NCI-H345 treated with DMSO at 0.1 percent for 48 hours (cell line): ENCODE measurements around the gene DEPP1.

ENCODE experiments used
- DNase-seq: peaks from one replicate; lab custom pipeline; 2025; ENCODE audit not compliant: unreplicated experiment; lab: John Stamatoyannopoulos, UW

Gene DEPP1

DNA sequence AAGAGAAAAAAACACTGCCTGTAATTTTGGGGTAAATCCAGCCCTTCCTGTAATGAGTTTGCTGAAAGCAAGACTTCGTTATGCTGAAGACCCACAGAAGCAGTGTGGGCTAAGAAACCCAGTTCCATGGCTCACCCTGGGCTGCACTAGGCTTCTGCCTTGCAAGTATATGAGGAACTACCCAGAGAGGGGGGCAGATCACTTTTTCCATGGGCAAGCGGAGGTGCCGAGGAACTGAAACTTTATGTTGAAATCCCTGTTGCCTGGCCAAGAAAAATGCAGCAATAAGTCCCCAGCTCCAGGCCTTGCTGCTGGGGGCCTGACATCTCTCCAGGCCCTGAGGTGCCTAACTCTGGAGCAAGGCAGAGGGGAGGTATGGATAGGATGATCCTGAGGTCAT, 10.5 kb downstream of the DEPP1 start:
- no peak for DNase-seq

GRCh38 chr10:44967616-44968015, 11.0 kb downstream of the DEPP1 start:
- no peak for DNase-seq

DNA sequence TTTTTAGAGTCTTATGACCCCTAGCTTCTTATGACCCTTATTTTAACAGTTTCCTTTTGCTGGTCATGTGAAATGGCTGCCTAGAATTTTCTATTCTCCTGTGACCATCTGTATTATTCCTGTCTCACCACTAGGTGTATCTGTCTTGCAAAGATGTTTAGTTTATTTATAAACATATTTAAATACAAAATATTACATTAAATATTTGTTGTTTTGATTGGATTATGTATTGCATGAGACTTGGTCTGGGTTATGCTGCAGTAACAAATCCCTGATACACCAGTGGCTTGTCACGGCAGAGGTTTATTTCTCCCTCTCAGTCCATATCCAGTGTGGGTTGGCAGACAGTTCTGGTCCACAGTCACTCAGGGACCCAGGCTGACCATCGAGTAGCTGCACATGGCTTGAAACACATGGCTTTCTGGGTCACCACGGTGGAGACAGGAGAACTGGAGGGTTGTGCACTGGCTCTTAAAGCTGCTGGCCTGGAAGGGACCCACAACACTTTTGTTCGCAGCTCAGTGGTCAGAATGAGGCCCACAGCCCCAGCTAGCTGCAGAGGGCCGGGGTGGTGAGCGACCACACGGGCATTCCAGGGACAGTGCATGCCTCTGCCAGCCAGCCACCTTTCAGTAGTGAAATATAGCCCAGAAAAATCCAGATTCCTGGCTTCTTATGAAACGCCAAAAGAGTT, 11.6 kb downstream of the DEPP1 start:
- no peak for DNase-seq

DNA sequence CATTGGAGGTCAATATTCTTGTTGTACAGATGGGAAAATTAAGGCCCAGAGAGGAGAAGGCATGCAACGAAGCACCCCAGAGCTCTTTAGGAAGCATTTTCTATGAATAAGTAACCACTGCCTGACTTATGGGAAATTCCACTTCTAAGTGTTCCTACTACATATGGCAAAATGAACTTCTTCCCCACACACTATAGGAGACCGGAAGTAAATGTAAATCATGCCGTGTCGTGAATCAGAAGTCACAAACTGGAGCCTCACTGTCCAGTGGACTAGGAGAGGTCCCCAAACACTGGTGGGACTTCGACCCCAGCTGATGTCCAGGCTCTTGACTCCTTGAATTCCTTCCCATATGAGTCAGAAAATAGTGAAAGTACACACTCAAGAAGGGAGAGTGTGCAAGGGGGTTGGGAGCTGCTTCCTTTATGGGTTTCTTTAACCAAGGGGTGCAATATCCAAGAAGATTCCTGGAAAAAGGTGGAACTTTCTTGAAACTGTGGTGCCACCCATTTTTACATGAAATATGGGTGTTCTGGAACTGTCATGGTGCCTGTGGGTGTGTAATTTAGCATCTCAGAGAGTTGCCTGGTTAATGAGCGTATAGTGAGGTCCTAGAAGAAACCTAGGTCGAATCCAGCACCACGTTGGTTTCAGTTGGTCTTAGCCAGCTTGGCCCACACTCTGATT, 12.3 kb downstream of the DEPP1 start:
- DNase-seq = no peak

DNA sequence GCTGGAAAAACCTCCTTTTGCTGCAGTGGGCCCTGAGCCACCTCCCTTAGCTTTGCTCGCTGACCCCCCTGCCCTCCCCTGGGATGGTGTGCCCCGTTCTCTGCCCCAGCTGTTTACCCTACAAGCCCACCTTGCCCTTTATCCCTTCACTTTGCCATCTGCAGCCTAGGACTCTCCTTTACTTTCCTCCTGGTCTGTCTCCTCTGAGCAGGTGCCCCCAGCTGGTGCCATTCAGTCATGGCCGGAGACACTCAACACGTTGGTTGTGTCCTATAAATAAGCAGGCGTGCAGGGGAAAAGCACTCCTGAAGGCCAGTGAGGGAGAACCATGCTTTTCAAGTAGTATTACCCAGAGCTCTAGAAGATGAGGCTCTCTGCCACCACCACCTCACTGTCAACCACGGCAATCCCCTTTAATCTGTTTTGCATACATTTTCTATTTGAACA, 12.9 kb downstream of the DEPP1 start:
- no peak for DNase-seq

DNA sequence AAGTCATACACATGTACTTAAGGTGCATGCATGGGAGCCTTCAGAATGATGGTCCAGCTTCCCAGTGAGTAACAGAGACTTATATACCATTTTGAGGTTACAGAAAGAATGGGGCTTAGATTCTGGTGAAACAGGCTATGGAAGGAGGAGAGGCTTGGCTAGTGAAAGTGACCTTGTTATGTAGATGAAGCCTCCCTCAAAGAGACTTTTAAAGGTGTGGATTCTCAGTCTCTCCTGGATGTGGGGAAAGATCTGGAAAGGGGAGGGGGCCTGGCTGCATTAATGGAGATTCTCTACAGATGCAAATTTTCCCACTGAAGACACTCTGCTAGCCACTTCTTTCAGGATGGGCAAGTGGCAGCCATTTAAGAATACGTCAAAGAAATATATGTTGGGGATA, 13.5 kb downstream of the DEPP1 start:
- no peak for DNase-seq

GRCh38 chr10:44963772-44964633, 14.6 kb downstream of the DEPP1 start:
- DNase-seq = no peak

- DNase-seq = no peak
Measured at GRCh38 chr10:44962870-44963738, 15.5 kb downstream of the DEPP1 start.

- DNase-seq = no peak
Measured at GRCh38 chr10:44961931-44962750, 16.5 kb downstream of the DEPP1 start.

DNA sequence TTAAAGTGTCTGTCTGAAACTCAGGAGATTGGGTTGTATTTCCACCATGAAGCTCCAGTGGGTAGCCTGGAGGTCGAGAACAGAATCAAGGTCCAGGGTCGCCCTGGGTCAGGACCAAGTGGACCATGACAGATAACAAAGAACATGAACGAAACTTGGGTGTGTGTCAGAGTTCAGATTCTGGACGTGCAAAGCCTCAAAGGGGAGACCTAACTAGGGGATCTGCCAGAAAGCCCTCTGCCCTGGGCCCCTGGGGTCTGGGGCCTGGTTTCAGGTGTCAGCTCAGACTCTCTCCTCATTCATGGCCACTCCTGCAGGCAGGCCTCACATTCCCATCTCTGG, 17.4 kb downstream of the DEPP1 start:
- DNase-seq = no peak

- no peak for DNase-seq
Measured at GRCh38 chr10:44960482-44961229, 18.0 kb downstream of the DEPP1 start.

GRCh38 chr10:44960088-44960460, 18.5 kb downstream of the DEPP1 start:
- peak; percentile 10 for DNase-seq

- DNase-seq = peak; percentile 47
Measured at GRCh38 chr10:44959247-44960087, 19.1 kb downstream of the DEPP1 start, which contains the start of gene RASSF4. Gene RASSF4 (plus strand): TSS chr10:44959802. CDS start chr10:44970203, 10,401 bp downstream.

GRCh38 chr10:44958898-44959246, 19.7 kb downstream of the DEPP1 start:
- no peak for DNase-seq

GRCh38 chr10:44958196-44958897, 20.3 kb downstream of the DEPP1 start:
- DNase-seq = no peak

DNA sequence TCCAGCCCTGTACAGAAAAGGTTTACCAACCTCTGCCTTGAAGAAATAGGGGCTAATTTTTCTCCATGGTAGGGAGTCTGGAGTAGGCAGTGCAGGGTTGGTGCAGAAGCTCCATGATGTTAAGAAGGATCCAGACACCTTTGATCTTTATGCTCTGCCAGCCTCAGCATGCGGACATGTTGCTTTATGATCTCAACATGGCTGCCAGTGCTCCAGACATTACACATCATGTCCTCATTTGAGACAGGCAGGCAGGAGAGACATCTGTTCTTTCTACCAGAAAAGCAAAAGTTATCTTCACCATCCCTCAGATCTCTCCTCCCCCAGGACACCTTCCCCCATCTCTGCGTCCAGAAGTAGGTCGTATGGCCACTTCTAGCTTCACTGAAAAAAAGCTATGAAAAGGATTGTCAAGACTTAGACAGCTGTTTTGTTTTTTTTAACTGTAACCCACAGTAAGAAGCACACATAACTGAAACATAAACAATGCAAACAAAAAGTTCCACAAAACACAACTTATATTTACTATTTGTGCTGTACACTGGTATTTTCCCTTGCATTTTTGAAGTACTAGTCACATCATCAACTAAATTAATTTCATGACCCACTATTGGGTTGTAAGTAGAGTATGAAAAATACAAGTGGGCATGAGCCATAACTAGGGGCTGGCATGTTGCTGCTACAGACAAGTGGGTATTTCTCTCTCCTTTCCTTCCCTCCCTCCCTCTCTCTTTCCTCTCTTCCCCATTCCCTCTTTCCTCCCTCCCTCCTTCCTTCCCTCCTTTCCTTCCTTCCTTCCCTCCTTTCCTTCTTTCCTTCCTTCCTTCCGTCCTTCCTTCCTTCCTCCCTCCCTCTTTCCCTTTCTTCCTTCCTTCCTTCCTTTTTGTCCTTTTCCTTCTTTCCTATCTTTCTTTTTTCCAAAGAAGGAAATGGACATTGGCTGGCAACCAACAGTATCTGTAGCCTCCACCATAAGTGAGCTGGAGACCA, 21.6 kb downstream of the DEPP1 start:
- no peak for DNase-seq

GRCh38 chr10:44956226-44956625, 22.4 kb downstream of the DEPP1 start:
- DNase-seq = no peak
